ENCODE data around the gene RASGEF1B. TPM values are rescaled to one million over a fixed set of nuclear protein-coding genes. Genes with fewer than 3 reads are reported as not detected.

RASGEF1B gene
- total RNA-seq, 2 experiments from 2014 or later: 5.7 to 12.6 TPM

- H3K9me2 ChIP-seq (ENCODE audit: insufficient read depth, low read length): no peaks in the 10 kb centered on the region
- ChIA-PET POLR2A (interaction anchor here (0.7 to 1.7 kb wide), 6 partner anchors 9 to 354 kb away, joined by 3 to 6 read pairs (median 3); no protein-coding TSS in a partner anchor), CTCF (ENCODE audit: unreplicated experiment) (no interaction called here)
- intact Hi-C loops (cut with micrococcal nuclease; ENCODE audit: unreplicated experiment): no loop called here
- H2AFZ ChIP-seq (ENCODE audit: low read length): no peak overlapping the region
- H4K20me1 ChIP-seq (ENCODE audit: insufficient read depth, low read length): no peaks in the 10 kb centered on the region
- H3K36me3 ChIP-seq (ENCODE audit: insufficient read depth, low read length): no peaks in the 10 kb centered on the region
- H3K79me2 ChIP-seq (ENCODE audit: insufficient read depth, low read depth, low read length): no peaks in the 10 kb centered on the region
- H3K9me3 ChIP-seq (ENCODE audit: low read length): no peaks in the 10 kb centered on the region
- no peak for DNase-seq (ENCODE audit: low spot score)
- H3K4me3 ChIP-seq (ENCODE audit: low read depth, low read length, poor library complexity, severe bottlenecking): no peak overlapping the region
- no peak overlapping the region for H3K27ac ChIP-seq (ENCODE audit: low read depth, low read length, poor library complexity, severe bottlenecking)
- TF ChIP-seq, protein P1, sequence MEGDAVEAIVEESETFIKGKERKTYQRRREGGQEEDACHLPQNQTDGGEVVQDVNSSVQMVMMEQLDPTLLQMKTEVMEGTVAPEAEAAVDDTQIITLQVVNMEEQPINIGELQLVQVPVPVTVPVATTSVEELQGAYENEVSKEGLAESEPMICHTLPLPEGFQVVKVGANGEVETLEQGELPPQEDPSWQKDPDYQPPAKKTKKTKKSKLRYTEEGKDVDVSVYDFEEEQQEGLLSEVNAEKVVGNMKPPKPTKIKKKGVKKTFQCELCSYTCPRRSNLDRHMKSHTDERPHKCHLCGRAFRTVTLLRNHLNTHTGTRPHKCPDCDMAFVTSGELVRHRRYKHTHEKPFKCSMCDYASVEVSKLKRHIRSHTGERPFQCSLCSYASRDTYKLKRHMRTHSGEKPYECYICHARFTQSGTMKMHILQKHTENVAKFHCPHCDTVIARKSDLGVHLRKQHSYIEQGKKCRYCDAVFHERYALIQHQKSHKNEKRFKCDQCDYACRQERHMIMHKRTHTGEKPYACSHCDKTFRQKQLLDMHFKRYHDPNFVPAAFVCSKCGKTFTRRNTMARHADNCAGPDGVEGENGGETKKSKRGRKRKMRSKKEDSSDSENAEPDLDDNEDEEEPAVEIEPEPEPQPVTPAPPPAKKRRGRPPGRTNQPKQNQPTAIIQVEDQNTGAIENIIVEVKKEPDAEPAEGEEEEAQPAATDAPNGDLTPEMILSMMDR (conservative IDR thresholded peaks at IDR 0.05; ENCODE audit: low read length): no peak
- TF ChIP-seq EZH2phosphoT487 (IDR thresholded peaks at IDR 0.05; ENCODE audit: borderline replicate concordance, low read depth, low read length): no peak
- H3K4me1 ChIP-seq (ENCODE audit: insufficient read depth, low read length, poor library complexity, severe bottlenecking): peaks cover 4% of the 10 kb centered on the region
- BruUV-seq (replicated peaks): no TSS peak
- no peak overlapping the region for H3K4me2 ChIP-seq (ENCODE audit: low read length)
These were observed 28.1 kb upstream of the RASGEF1B start for GRCh38 chr4:81499840-81500239.

- Histone ChIP-seq H2AFZ (ENCODE audit: low read length) (no peak overlapping the region), H3K4me3 (ENCODE audit: low read depth, low read length, poor library complexity, severe bottlenecking) (no peak overlapping the region), H3K9me2 (ENCODE audit: insufficient read depth, low read length) (no peaks in the 10 kb centered on the region), H3K4me1 (ENCODE audit: insufficient read depth, low read length, poor library complexity, severe bottlenecking) (peaks cover 8% of the 10 kb centered on the region), H3K27ac (ENCODE audit: low read depth, low read length, poor library complexity, severe bottlenecking) (no peak overlapping the region), H3K79me2 (ENCODE audit: insufficient read depth, low read depth, low read length) (no peaks in the 10 kb centered on the region), H3K36me3 (ENCODE audit: insufficient read depth, low read length) (no peaks in the 10 kb centered on the region), H4K20me1 (ENCODE audit: insufficient read depth, low read length) (no peaks in the 10 kb centered on the region), H3K4me2 (ENCODE audit: low read length) (no peak overlapping the region), H3K9me3 (ENCODE audit: low read length) (no peaks in the 10 kb centered on the region)
- ChIA-PET CTCF (ENCODE audit: unreplicated experiment) (no interaction called here), POLR2A (interaction anchor here (0.6 to 1.8 kb wide), 11 partner anchors 8 to 133 kb away, joined by 3 to 6 read pairs (median 4); partner anchors contain the start of gene RASGEF1B)
- DNase-seq (ENCODE audit: low spot score): no peak
- BruUV-seq (replicated peaks): no TSS peak
- intact Hi-C loops (cut with micrococcal nuclease; ENCODE audit: unreplicated experiment): no loop called here
- no peak for TF ChIP-seq EZH2phosphoT487 (IDR thresholded peaks at IDR 0.05; ENCODE audit: borderline replicate concordance, low read depth, low read length)
- TF ChIP-seq, protein P1 (conservative IDR thresholded peaks at IDR 0.05; ENCODE audit: low read length): no peak
These were observed 26.9 kb upstream of the RASGEF1B start for GRCh38 chr4:81498551-81499099.

GRCh38 chr4:81498046-81498445 is 26.3 kb upstream of the RASGEF1B start:
- intact Hi-C loops (cut with micrococcal nuclease; ENCODE audit: unreplicated experiment): no loop called here
- POLR2A ChIA-PET: interaction anchor here (0.6 to 1.8 kb wide), 9 partner anchors 12 to 134 kb away, joined by 3 to 6 read pairs (median 4); partner anchors contain the start of gene RASGEF1B

More at GRCh38 chr4:81498046-81498445, 26.3 kb upstream of the RASGEF1B start:
- Histone ChIP-seq H3K4me2 (ENCODE audit: low read length) (no peak overlapping the region), H3K36me3 (ENCODE audit: insufficient read depth, low read length) (no peaks in the 10 kb centered on the region), H3K9me2 (ENCODE audit: insufficient read depth, low read length) (no peaks in the 10 kb centered on the region; the same call in 1 of the 2 replicates), H4K20me1 (ENCODE audit: insufficient read depth, low read length) (no peaks in the 10 kb centered on the region), H2AFZ (ENCODE audit: low read length) (no peak overlapping the region), H3K4me1 (ENCODE audit: insufficient read depth, low read length, poor library complexity, severe bottlenecking) (peaks cover 12% of the 10 kb centered on the region), H3K27ac (ENCODE audit: low read depth, low read length, poor library complexity, severe bottlenecking) (no peak overlapping the region), H3K79me2 (ENCODE audit: insufficient read depth, low read depth, low read length) (no peaks in the 10 kb centered on the region), H3K4me3 (ENCODE audit: low read depth, low read length, poor library complexity, severe bottlenecking) (no peak overlapping the region), H3K9me3 (ENCODE audit: low read length) (0 out of 2 replicates have a peak, but pooled peaks cover 2% of the 10 kb centered on the region)
- TF ChIP-seq, protein P1 (conservative IDR thresholded peaks at IDR 0.05; ENCODE audit: low read length): no peak
- no peak for TF ChIP-seq EZH2phosphoT487 (IDR thresholded peaks at IDR 0.05; ENCODE audit: borderline replicate concordance, low read depth, low read length)
- DNase-seq (ENCODE audit: low spot score): no peak
- CTCF ChIA-PET (ENCODE audit: unreplicated experiment): no interaction called here
- BruUV-seq (replicated peaks): no TSS peak

Data from OCI-LY7 (cell line).